Measurements from ENCODE around the gene IL6ST.

IL6ST gene

DNA sequence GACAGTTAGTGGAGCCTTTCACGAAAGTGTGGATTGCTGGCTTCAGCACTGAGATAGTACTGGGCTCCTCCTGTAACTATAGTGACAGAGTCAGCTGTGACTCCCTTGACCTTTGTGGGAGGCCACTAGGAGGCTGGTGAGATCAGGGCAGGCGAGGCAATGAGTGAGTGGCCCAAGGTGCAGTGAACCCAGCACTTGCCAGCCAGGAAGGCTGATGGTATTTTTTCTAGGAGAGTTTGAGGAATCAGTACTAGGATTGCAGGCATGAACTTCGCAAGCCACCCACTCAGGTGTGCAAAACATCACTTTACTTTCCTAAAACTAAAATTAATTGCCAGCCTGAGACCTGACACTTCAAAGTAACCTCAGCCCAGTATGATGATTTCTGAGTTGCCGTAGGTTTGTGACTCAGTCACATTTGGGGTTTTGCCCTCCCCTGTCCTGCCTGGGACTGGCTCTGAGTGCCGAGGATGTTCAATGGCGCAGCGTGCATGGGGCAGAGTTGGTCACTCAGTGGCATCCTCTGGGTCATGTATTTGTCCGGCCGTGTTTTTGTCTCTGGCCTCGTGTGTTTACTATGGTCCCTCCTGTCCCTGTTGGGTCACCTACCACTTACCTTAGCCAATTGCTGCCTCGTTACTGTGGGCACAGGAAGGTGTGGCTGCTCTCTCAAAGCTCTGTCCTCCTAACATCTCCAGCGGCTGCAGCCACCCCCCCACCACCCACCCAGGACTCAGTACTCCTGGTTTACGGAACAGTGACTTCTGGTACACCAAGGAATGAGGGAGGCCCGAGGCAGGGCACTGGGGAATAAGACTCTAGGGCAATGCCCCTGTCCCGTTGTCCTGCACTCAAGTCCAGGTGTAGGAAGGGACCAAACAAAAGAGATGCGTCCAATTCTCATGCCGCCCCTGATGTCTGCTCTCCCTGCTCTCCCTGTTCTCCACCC lies 76.4 kb downstream of the IL6ST start:
- no peak for DNase-seq

DNA sequence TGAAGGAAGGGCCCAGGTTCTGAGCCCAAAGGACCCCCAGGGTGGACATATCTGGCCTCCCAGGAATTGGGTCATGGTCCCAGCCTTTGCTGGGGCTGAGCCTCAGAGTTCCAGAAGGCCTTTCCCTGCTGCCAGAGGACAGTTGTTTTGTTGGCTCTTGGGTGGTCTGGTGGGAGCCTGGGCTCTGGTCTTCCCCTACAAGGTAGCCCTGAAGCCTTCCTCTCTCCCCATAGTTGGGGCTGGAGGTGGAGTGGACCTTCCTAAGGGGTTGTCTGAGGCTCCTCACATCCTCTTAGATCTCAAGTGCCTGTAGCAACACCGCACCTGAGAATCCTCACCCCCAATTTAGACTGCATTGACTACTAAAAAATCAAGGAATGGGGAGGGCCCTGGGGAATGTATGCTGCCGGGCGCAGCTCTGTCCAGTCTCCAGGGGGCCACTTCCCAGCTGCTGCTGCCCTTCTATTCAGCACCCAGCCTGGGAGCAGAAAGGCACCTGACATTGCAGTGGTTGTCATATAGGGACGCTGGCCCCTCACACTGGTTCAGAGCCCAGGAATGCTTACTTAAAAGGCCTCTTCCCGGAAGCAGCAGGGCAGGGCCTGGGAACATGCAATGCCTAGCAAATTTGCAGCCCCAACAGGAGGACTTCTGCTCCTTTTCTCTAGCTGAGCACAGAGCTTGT lies 77.2 kb downstream of the IL6ST start:
- DNase-seq: no peak

DNA sequence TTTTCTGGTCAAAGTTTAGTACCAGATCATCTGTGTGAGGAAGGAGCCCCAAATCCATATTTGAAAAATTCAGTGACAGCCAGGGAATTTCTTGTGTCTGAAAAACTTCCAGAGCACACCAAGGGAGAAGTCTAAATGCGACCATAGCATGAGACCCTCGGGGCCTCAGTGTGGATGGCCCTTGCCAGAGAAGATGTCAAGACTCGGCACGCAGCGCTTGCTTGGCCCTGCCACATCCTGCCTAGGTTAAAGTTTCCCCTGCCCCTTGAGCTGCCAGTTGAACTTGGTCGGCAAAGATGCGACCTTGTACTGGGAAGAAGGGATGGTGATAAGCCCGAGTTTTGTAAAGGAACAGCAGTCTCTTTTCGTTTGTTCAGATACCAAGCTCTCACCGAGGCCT lies 77.8 kb downstream of the IL6ST start:
- DNase-seq: no peak

DNA sequence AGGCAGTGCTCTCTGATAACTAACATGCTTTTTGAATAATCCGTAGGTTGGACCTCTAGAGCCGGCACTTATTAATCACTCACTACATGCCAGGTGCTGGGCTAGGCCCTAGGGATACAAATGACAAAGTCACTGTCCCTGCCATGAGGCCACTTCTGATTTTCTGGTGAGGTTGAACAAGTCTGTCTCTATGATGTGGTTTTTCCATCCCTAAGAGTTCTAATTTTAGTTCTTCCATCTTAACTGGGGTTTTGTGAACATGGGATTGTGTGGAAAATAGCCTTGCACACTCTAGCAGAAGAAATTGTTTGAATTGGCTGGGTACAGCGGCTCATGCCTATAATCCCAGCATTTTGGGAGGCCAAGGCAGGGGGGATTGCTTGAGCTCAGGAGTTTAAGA lies 79.0 kb downstream of the IL6ST start:
- no peak for DNase-seq

DNA sequence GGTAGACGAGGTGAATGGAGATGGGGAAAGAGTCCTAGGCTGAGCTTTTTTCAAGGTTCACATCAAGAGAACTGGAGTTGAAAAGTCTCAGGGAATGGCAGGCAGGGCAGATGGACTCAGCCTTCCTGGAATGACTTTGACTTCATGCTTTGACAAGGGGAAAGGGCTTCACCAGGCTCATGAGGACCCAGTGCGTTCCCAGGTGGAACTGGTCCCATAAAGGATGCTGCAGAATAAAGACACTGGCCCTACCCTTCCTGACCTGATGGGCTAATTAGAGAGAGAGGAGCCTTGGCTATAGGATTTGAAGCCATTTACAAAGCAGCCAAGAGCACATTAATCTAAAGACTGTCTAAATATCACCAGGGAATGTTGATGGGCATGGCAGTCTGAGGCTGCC lies 79.8 kb downstream of the IL6ST start:
- DNase-seq: no peak

DNA sequence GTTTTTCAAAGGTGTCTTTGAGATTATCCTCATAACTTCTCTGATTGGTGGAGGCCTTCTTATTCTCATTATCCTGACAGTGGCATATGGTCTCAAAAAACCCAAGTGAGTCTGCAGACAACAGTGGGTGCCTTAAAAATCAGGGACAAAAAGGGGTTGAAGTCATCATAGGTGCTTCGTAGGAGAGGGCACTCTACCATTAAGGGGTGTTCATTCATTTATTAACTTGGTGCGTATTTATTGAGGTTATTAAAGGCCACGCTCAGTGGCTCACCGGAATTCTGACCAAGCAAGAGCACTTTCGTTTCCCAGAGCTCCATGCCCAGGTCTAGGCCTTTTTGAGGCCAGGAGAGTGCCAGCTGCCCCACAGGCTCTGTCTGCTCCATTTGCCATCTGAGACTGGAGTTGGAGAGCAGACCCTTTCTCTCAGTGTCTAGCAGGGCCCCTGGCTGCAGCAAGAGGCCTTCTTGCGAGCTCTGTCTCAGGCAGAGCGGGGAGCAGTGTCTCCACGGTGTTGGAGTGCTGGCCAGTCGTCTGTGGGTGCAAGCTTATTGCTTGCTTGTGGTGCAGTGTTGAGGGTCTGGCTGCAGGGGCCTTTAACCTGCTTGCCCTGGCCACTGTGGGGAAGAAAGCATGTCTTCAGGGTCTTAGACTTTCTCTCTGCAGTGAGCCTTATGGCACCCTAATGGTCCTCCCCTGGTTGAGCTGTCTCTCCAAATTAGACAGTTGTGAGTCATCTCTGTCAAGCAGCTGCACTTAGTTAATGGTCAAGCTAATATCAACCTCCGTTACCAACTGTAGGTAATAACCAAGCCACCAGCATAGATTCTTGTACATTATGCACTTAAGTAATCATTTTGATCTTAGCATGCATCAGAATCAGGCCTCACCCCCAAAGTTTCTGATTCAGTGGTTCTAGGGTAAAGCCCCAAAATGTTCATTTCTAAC lies 81.0 kb downstream of the IL6ST start:
- DNase-seq: no peak

DNA sequence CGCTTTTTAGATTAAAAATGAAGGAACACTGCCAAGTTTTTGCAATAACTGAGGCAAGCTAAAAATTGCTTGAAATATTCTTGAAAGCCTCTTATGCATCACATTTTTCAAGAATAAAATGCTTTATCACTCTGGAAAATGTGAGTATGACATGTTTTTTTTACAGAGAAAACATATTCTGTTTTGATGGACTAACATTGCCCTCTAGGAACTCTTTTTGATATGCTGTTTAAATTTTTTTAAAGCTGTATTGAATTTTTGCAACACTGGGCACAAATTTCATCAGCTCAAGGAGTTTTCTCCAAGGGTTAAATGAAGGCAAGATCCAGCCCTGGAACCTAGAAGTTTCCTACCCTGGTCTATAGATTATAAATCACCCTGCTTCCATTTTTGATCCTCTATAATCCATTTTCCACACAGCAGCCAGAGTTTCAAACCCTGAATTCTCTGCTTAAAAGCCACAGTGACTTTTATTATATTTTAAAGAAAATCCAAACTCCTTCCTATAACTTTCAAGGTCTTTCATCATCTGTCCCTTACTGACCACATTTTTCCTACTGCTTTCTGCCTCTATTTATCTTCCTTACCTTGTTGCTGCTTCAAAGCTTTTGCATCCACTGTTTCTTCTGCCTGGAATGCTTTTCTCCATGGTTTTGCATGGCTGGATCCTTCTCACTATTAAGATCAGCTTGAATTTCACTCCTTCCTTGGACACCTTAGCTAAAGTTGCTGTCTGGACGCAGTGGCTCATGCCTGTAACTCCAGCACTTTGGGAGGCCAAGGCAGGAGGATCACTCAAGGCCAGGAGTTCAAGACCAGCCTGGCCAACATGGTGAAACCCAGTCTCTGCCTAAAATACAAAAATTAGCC lies 82.7 kb downstream of the IL6ST start:
- no peak for DNase-seq

DNA sequence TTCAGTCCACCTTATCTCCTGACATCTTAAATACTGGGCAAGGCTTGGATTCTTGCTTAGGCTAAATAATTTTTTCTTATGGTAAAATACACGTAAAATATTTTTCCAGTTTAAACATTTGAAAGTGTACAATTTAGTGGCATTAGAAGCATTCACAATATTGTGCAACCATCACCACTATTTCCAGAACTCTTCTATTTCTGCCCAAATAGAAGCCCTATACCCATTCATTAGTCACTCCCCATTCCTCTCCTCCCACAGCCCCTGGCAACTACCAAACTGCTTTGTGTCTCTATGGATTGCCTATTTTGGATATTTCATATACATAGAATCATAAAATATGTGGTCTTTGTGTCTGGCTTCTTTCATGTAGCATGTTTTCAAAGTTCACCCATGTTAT lies 86.0 kb downstream of the IL6ST start:
- DNase-seq: no peak

DNA sequence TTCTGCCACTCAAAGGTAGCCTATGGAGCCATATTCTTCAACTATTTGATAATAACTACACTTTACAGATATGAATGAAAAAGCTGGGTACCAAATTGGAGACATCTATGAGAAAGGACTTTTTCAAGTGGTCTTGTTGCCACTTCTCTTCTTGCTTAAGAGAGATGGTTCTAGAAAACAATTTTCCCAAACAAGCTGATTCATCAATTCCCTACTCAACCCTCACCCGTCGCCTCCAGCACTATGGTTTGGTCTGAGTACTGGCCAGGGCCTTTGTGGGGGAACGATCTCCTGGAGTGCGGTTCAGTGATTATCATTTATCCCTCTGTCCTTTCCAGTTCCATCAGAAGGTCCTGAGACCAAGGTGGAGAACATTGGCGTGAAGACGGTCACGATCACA lies 86.8 kb downstream of the IL6ST start:
- no peak for DNase-seq

DNA sequence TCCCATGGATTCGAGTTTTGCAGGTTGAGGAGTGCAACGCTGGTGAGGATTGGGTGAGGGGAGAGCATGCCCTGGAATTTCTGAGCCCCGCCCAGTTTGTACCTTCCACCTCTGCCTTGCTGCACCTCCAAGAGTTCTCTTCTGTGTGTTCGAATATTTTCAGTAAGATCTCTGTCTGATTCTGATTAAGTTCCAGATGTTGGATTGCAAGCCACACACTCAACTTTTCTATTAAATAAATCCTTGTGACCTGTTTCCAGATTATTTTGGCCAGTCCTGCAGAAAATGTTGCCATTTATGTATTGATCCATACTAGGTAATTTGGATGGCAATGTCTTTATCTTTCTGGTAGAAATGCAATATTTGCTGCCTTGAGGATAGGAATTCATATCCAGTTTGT lies 89.5 kb downstream of the IL6ST start:
- no peak for DNase-seq

DNA sequence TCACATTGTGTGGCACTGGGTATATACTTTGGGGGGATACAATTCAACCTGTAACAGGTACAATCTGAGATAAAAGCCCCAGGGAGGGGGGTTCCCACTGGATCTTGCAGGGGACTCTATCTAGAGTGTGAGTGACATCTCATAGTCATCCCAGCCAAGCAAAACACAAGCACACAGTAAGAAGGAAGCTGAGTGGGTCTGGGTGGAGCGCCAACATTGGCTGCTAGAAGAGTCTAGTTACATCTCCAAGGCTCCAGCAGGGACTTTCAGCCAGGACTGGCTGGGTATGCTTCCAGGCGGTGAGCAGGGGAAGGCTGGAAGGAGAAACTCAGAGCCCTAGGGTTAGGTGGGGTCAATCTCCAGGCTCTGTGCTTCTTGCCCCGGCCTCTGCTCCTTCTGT lies 90.6 kb downstream of the IL6ST start:
- no peak for DNase-seq

DNA sequence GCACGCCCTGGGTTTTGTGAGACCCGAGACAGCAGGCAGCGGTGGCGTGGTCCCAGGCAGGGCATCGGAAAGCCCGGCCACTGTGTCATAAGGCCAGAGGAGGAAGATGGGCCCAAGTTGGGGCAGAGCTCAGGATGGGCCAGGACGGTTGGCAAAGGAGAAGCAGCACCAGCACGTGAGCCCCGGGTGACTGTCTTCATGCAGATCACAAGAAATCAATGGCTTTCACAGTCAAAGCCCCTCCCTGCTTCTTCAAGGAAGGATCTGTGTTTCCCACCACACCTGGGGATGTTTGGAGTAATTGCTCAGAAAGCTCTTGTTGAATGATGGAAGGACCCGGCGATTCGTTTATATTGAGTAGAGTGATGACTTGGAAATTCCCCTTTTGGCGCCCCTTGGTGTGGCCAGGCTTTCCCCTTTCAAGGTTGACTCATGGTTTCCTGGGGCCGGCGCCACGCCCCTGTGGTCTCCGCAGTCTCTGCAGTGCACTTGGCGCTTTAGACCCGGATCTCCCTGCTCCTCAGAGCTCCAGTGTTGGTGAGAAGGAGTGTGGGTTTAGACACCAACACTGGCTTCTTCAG lies 91.6 kb downstream of the IL6ST start:
- DNase-seq: peak; percentile 31

DNA sequence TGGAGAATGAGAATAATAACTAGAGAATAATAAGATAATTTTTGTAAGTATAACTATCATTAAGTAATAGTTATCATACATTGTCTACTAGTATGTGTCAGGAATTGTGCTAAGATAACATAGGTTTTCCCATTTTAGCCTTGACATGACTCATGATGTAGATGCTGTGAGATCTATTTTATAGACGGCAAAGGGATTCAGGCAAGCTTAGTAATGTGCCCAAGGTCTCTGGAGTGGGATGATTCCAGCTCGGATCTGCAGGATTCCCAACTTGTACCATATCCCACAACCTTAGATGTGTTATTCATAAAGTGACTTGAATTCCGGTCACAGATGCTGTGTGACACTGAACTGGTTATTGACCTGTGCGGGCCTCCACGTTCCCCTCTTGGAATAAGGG lies 92.1 kb downstream of the IL6ST start:
- no peak for DNase-seq

DNA sequence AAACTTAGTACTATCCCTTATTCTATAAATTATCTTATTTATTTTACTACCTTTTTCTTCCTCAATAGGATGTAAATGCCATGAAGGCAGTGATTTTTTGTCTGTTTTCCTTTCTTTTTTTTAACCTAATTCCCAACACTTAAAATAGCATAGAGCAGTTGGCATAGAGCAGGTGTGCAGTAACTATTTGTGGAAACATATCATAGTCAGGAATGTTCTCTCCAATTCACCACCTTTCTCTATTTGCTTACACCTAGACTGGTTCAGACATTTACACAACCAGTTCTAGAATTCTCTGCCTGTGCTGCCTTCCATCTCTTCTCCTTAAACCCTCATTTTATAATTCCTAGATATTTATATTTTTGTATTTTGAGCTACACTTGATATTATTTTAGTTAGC lies 94.0 kb downstream of the IL6ST start:
- no peak for DNase-seq

DNA sequence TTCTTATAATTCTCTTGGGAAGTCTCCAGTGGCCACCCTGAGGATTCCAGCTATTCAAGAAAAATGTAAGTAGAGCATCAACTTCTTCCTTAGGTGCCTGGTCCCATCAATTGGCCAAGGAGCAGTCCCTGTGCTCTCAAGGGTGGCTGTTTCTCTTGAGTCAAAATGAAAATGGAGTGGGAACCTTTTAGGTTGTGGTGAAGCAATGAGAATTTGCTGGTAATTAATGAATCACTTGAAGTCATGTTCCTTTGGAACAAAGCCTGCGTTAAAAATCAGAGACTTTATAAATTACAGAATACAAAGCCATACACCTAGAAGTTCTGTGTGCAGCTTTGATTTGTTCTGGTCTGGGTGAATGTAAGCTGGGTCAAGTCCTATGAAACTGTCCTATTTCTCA lies 94.7 kb downstream of the IL6ST start:
- no peak for DNase-seq

DNA sequence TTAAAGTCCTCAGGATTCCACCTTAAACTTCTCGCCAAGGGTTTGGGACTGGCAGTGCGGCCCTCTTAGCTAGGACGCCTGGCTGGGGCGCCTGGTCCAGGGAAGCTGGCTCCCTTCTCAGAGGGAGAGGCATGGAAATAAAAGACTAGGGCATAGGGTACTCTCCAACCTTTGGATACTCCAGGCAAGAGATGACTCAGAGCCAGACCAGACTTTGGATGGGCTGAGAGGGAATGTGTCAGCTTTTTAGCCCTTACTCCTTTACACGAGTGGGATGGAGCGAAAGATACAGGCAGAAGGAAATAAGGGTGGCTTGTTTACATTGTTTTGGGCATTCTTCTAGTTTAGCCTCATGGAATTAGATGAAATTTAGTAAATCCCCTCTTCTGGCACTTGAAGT lies 95.4 kb downstream of the IL6ST start:
- DNase-seq: no peak

DNA sequence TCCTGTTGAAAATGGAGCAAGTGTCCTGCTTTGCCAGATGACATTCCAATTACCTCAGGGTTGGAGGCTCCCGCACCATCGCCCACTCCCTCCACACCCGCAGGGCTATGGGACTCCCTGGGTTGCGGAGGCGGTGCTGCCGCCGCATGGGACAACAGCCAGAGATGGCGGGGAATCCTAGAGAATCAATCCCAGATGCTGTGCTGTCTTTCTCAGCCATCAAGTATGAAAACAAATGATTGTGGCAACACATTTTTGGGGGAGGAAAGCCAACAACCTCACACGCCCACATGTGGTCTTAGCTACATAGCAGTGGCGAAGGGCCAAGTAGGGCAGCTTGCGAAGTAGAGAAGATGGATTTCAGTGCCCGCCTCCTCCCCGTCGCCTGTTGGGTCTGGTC lies 96.9 kb downstream of the IL6ST start:
- no peak for DNase-seq

DNA sequence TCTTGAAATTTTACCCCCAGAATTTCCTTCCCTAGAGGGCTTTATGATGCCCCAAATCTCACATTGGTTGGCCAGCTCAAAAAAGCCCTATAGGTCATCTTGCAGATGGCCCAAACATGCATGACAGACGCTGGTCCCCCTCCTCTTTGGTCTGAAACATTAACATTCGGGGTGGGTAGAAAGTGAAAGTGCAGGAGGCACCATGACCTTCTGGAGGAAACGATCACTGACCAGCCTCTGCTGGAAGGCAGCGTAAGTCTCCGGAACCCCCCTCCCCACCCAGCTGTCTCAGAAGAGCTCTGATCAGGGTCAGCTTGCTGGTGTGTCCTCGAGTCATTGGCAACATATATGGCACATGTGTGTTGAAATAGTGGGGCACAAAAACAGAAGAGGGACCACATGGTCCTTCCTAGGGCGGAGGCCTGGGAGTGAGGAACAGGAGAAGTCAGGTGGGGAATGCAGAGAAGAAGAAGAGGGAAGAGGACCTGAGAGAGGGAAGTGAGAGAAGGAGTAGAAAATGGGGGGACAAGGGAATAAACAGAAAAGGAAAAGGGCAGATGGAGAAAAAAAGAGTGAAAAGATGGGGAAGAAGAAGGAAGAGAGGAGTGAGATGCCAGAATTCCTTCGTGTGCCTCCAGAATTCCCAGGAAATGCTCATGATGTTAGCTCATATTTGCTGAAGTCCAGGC lies 97.4 kb downstream of the IL6ST start:
- no peak for DNase-seq

DNA sequence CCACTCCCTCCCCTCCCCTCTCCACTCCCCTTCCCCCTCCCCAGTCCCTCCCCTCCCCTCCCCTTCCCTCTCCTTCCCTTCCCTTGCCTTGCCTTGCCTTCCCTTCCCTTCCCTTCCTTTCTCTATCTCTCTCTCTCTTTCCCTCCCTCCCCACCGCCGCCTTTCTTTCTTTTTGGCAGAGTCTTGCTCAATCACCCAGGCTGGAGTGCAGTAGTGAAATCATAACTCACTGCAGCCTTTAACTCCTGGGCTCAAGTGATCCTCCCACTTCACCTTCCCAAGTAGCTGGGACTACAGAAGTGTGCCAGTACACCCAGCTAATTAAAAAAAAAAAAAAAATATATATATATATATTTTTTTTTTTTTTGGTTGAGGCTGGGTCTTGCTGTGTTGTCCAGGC lies 98.1 kb downstream of the IL6ST start:
- DNase-seq: no peak

DNA sequence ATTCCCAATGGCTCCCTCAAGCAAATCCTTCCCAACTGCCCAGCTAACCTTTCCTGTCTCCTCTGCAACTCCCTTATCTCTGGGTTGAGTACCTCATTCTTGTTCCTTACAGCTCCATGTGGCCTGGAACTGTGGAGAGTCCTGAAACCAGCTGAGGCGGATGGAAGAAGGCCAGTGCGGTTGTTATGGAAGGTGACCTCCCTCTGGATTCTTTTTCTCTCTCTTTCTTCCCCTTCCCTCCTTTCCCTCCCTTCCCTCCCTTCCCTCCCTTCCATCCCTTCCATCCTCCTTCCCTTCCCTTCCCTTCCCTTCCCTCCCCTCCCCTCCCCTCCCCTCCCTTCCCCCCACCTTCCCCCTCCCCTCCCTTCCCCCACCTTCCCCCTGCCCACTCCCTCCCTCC lies 98.5 kb downstream of the IL6ST start:
- no peak for DNase-seq

DNA sequence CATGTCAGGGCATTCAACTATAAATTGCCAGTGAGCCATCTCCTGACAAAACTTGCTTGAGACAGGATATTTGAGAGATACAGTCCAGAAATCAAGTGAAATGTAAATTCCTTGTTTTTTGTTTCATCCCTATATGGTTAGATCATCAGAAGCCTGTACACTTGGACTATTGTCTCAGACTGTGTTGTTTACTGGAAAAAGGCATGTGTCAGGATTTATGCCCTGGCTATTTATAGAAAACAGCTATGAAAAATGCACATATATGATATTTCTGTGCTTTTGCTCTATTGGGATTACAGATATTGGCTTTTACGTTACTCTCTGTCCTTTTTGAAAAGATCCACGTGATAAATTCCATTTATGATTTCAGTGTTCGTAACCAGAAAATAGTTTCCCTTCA lies 99.4 kb downstream of the IL6ST start:
- no peak for DNase-seq
